ENCODE results near the gene IP6K2. TPM values are rescaled to one million over a fixed set of nuclear protein-coding genes. Genes with fewer than 3 reads are reported as not detected.

Gene IP6K2
- total RNA-seq, 1 experiment from 2014 or later = 102 TPM

DNA sequence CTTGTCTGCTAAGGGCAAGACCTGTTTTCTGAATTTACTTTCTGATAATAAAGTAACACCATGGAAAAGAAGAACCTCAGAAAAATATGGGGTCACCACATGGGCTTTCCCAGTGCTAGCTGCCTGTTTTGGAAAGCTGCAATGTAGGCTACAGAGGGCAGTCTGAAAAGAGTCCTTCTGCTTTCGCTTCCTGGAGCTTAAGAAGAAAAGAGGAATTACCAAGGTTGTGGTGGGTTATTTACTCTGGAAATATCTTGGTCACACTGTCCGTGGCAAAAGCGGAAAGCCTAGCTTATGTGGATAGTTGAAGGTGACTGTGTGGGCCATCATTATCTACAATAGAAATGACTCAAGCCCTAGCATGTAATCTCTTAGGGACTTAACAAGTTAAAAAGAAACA is 31.7 kb upstream of the IP6K2 start:
- ATAC-seq (no peak), DNase-seq (no peak)
- no peaks in the 10 kb centered on the region for H3K9me3 ChIP-seq (ENCODE audit: low read length)
- TF ChIP-seq EZH2phosphoT487 (IDR thresholded peaks at IDR 0.05; ENCODE audit: borderline replicate concordance, low read length) (no peak), EZH2 (IDR thresholded peaks at IDR 0.05; ENCODE audit: low read length, unreplicated experiment) (no peak)
- TF ChIP-seq, protein P1, sequence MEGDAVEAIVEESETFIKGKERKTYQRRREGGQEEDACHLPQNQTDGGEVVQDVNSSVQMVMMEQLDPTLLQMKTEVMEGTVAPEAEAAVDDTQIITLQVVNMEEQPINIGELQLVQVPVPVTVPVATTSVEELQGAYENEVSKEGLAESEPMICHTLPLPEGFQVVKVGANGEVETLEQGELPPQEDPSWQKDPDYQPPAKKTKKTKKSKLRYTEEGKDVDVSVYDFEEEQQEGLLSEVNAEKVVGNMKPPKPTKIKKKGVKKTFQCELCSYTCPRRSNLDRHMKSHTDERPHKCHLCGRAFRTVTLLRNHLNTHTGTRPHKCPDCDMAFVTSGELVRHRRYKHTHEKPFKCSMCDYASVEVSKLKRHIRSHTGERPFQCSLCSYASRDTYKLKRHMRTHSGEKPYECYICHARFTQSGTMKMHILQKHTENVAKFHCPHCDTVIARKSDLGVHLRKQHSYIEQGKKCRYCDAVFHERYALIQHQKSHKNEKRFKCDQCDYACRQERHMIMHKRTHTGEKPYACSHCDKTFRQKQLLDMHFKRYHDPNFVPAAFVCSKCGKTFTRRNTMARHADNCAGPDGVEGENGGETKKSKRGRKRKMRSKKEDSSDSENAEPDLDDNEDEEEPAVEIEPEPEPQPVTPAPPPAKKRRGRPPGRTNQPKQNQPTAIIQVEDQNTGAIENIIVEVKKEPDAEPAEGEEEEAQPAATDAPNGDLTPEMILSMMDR (conservative IDR thresholded peaks at IDR 0.05; ENCODE audit: low read depth, low read length) = no peak
- H3K27me3 ChIP-seq (ENCODE audit: low read length) = no peaks in the 10 kb centered on the region
- BruUV-seq (replicated peaks) = no TSS peak
- ChIA-PET CTCF (interaction anchor here (0.6 kb wide), 1 partner anchor 17 kb away, joined by 11 read pairs; no protein-coding TSS in a partner anchor), POLR2A (ENCODE audit: unreplicated experiment) (no interaction called here)
- peaks cover 22% of the 10 kb centered on the region for H3K36me3 ChIP-seq (ENCODE audit: low read depth, low read length)
- no peak overlapping the region for H2AFZ ChIP-seq (ENCODE audit: low read length)
- H3K9ac ChIP-seq (ENCODE audit: low read length) = no peak overlapping the region
- H3K4me1 ChIP-seq (ENCODE audit: insufficient read depth, low read length) = no peaks in the 10 kb centered on the region
- H3K9me2 ChIP-seq (replicated peaks; ENCODE audit: low read length) = no peaks in the 10 kb centered on the region
- H4K20me1 ChIP-seq (ENCODE audit: low read length) = no peaks in the 10 kb centered on the region
- intact Hi-C loops (cut with micrococcal nuclease) = no loop called here
- no peak overlapping the region for H3K4me3 ChIP-seq (ENCODE audit: low read length)
- no peak overlapping the region for H3K4me2 ChIP-seq (ENCODE audit: low read length)
- no peaks in the 10 kb centered on the region for H3K79me2 ChIP-seq (ENCODE audit: low read length)
- no peak overlapping the region for H3K27ac ChIP-seq (ENCODE audit: low read length)
- no peaks in the 10 kb centered on the region for H3F3A ChIP-seq (ENCODE audit: low read length, unreplicated experiment)

DNA sequence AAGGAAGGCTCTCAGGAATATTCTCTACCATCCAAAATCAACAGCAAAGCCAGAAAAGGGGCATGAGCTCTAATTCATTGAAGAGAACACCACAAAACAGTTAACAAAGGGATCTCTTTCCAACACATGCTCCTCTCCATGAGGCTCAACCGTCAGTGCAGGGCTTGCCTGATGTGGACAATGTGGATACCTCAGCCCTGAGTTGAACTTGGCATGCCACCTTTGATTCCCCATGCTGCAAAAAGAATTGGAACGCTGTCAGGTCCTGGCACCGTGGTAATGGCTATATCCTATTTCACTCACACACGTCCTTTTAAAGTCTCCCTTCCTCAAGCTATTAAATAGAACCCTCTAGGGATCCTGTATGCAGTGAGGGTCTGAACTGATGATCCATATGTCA is 30.7 kb upstream of the IP6K2 start:
- intact Hi-C loops (cut with micrococcal nuclease) = loop anchor here (2.0 kb wide), 1 partner anchor 17 kb away; no protein-coding TSS in a partner anchor
- Histone ChIP-seq H3K9me2 (replicated peaks; ENCODE audit: low read length) (no peaks in the 10 kb centered on the region), H3K27ac (ENCODE audit: low read length) (no peak overlapping the region), H3K4me3 (ENCODE audit: low read length) (no peak overlapping the region), H3K4me1 (ENCODE audit: insufficient read depth, low read length) (no peaks in the 10 kb centered on the region), H3F3A (ENCODE audit: low read length, unreplicated experiment) (no peaks in the 10 kb centered on the region), H3K36me3 (ENCODE audit: low read depth, low read length) (peaks cover 19% of the 10 kb centered on the region), H3K4me2 (ENCODE audit: low read length) (no peak overlapping the region), H4K20me1 (ENCODE audit: low read length) (no peaks in the 10 kb centered on the region), H3K9me3 (ENCODE audit: low read length) (no peaks in the 10 kb centered on the region), H3K79me2 (ENCODE audit: low read length) (no peaks in the 10 kb centered on the region), H3K9ac (ENCODE audit: low read length) (no peak overlapping the region), H2AFZ (ENCODE audit: low read length) (no peak overlapping the region), H3K27me3 (ENCODE audit: low read length) (no peaks in the 10 kb centered on the region)
- no peak for DNase-seq
- TF ChIP-seq, protein P1 (conservative IDR thresholded peaks at IDR 0.05; ENCODE audit: low read depth, low read length) = no peak
- TF ChIP-seq EZH2phosphoT487 (IDR thresholded peaks at IDR 0.05; ENCODE audit: borderline replicate concordance, low read length) (no peak), EZH2 (IDR thresholded peaks at IDR 0.05; ENCODE audit: low read length, unreplicated experiment) (no peak)
- BruUV-seq (replicated peaks) = no TSS peak
- ChIA-PET POLR2A (ENCODE audit: unreplicated experiment) (interaction anchor here (0.6 kb wide), 1 partner anchor 30 kb away, joined by 5 read pairs; the partner anchor contains the start of gene IP6K2), CTCF (interaction anchor here (0.6 kb wide), 2 partner anchors 18 to 274 kb away, joined by 3 read pairs; partner anchors contain the start of gene NDUFAF3)
- ATAC-seq = no peak

DNA sequence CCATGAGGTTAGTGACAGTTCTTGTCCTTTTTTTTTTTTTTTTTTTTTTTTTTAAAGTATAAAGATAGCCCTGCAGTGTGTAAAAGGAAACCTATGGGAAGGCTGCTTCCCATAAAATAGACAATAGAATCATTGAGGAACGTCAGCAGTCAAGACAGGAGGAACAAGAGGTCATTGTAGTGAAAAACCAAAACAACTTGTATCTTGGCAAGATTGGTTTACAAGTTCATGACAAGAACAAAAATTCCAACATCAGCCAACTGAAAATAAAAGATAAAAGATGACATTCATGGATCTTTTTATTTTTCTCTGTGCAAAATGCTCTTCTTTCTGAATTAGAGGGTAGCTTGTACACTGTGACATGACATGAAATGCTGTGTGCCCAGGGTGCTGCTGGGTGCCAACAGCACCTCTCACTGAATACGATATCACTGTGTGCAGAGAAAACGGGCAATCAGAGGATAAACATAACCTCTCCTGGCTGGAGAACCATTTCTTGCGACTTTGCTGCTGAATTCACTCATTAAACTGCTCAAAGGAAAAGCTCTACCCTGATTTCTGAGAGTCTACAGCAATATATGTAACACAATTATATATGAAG is 30.1 kb upstream of the IP6K2 start:
- BruUV-seq (replicated peaks) = no TSS peak
- H3K79me2 ChIP-seq (ENCODE audit: low read length) = no peaks in the 10 kb centered on the region
- no peaks in the 10 kb centered on the region for H3K9me2 ChIP-seq (replicated peaks; ENCODE audit: low read length)
- peaks cover 19% of the 10 kb centered on the region for H3K36me3 ChIP-seq (ENCODE audit: low read depth, low read length)
- no peaks in the 10 kb centered on the region for H4K20me1 ChIP-seq (ENCODE audit: low read length)
- H3K27me3 ChIP-seq (ENCODE audit: low read length) = no peaks in the 10 kb centered on the region
- CTCF ChIA-PET = interaction anchor here (0.6 to 0.7 kb wide), 2 partner anchors 8 to 275 kb away, joined by 3 to 13 read pairs; partner anchors contain the start of gene NDUFAF3
- H3K27ac ChIP-seq (ENCODE audit: low read length) = no peak overlapping the region
- H3K4me1 ChIP-seq (ENCODE audit: insufficient read depth, low read length) = no peaks in the 10 kb centered on the region
- no peaks in the 10 kb centered on the region for H3F3A ChIP-seq (ENCODE audit: low read length, unreplicated experiment)
- POLR2A ChIA-PET (ENCODE audit: unreplicated experiment) = interaction anchor here (0.6 kb wide), 1 partner anchor 30 kb away, joined by 5 read pairs; the partner anchor contains the start of gene IP6K2
- H3K9me3 ChIP-seq (ENCODE audit: low read length) = no peaks in the 10 kb centered on the region
- H3K4me2 ChIP-seq (ENCODE audit: low read length) = no peak overlapping the region
- H2AFZ ChIP-seq (ENCODE audit: low read length) = no peak overlapping the region
- DNase-seq = no peak
- H3K9ac ChIP-seq (ENCODE audit: low read length) = no peak overlapping the region
- intact Hi-C loops (cut with micrococcal nuclease) = loop anchor here (2.0 kb wide), 1 partner anchor 18 kb away; no protein-coding TSS in a partner anchor
- H3K4me3 ChIP-seq (ENCODE audit: low read length) = no peak overlapping the region
- peak; percentile 75 for ATAC-seq
- TF ChIP-seq EZH2 (IDR thresholded peaks at IDR 0.05; ENCODE audit: low read length, unreplicated experiment) = no peak
- TF ChIP-seq EZH2phosphoT487 (IDR thresholded peaks at IDR 0.05; ENCODE audit: borderline replicate concordance, low read length) = no peak
- TF ChIP-seq, protein P1 (conservative IDR thresholded peaks at IDR 0.05; ENCODE audit: low read depth, low read length) = no peak
